IPS-18c (cell line): ENCODE results near the gene PHC2.

ENCODE experiments used
- H3K4me3 ChIP-seq: 2 replicates; pipeline ENCODE4 v1.7.0; 2013; ENCODE audit warnings: low read depth, mild to moderate bottlenecking, low read length, moderate library complexity; ENCODE audit not compliant: insufficient read depth
- H3K9me3 ChIP-seq: one replicate; pipeline ENCODE4 v1.6.1; 2013; ENCODE audit warnings: mild to moderate bottlenecking, low read length, moderate library complexity; ENCODE audit not compliant: control insufficient read depth, insufficient read depth

The PHC2 gene, protein sequence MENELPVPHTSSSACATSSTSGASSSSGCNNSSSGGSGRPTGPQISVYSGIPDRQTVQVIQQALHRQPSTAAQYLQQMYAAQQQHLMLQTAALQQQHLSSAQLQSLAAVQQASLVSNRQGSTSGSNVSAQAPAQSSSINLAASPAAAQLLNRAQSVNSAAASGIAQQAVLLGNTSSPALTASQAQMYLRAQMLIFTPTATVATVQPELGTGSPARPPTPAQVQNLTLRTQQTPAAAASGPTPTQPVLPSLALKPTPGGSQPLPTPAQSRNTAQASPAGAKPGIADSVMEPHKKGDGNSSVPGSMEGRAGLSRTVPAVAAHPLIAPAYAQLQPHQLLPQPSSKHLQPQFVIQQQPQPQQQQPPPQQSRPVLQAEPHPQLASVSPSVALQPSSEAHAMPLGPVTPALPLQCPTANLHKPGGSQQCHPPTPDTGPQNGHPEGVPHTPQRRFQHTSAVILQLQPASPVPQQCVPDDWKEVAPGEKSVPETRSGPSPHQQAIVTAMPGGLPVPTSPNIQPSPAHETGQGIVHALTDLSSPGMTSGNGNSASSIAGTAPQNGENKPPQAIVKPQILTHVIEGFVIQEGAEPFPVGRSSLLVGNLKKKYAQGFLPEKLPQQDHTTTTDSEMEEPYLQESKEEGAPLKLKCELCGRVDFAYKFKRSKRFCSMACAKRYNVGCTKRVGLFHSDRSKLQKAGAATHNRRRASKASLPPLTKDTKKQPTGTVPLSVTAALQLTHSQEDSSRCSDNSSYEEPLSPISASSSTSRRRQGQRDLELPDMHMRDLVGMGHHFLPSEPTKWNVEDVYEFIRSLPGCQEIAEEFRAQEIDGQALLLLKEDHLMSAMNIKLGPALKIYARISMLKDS

GRCh38 chr1:33430692-33431593 is at the start of gene PHC2:
PHC2 (minus strand) TSS chr1:33431095; CDS start chr1:33375539, 55,556 bp downstream.
- no peaks in the 10 kb centered on the region for H3K9me3 ChIP-seq
- peak within 1 kb of the TSS; percentile 58 for H3K4me3 ChIP-seq

DNA sequence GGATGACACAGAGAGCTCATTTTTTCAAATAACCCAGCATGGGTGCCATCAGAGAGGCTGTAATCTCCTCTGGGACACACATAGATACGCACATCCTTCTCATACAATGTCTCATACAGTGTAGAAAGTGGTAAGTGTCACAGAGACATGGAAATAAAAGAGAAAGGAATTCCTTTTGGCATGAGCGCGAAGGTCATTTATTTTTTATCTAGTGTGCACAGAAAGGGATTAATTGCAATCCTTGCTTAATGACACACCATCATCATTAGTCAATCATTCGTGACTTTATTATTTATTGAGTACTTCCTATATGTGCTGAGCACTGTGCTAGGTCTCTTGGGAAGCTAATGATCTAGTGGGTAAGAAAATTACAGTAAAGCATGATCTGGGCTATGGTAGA is 46.6 kb upstream of the PHC2 start:
- no peaks in the 10 kb centered on the region for H3K9me3 ChIP-seq

DNA sequence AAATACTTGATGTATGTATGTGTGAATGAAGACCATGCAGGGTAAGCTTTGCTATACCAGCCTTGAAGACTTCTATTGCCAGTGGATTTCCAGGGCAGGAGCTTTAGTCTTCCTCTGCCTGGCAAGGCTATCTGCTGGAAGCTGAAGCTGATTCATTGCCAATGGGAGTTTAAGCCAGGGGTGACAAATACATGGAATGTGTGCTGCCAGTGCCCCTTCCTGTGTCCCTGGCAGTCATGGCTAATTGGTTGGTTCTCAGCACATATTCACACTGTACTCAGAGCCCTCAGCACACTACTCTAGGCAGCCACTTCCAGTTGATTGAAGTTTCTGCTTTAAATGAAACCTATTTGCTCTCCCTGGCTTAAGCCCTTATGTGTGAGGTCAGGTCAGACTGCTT is 43.0 kb upstream of the PHC2 start:
- Histone ChIP-seq H3K4me3 (no peak overlapping the region), H3K9me3 (no peaks in the 10 kb centered on the region)

More for the DNA sequence above, 46.6 kb upstream of the PHC2 start:
- no peak overlapping the region for H3K4me3 ChIP-seq

GRCh38 chr1:33472269-33472980 is 41.5 kb upstream of the PHC2 start, which contains the start of gene ZSCAN20:
ZSCAN20 (plus strand) TSS chr1:33472645; CDS start chr1:33479289, 6,644 bp downstream.
- H3K9me3 ChIP-seq: no peaks in the 10 kb centered on the region
- H3K4me3 ChIP-seq: peak within 1 kb of the TSS; percentile 73

DNA sequence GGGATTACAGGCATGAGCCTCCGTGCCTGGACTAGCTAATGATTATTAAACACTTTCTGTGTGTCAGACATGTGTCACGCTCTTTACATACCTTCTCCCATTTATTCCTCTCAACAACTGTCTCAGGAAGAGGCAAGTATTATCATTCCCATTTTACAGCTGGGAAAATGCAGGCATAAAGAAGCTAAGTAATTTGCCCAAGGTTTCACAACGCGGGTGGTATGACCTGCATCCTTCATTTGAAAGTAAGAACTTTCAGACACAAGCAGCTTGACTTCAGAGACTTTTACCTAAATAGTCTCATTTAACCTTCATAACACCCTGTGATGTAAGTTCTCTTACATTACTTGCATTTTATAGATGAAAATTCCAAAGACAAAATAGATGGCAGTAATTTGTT is 40.5 kb upstream of the PHC2 start:
- no peaks in the 10 kb centered on the region for H3K9me3 ChIP-seq
- H3K4me3 ChIP-seq: no peak overlapping the region

GRCh38 chr1:33470495-33471012 is 39.7 kb upstream of the PHC2 start:
- no peaks in the 10 kb centered on the region for H3K9me3 ChIP-seq
- H3K4me3 ChIP-seq: no peak overlapping the region

DNA sequence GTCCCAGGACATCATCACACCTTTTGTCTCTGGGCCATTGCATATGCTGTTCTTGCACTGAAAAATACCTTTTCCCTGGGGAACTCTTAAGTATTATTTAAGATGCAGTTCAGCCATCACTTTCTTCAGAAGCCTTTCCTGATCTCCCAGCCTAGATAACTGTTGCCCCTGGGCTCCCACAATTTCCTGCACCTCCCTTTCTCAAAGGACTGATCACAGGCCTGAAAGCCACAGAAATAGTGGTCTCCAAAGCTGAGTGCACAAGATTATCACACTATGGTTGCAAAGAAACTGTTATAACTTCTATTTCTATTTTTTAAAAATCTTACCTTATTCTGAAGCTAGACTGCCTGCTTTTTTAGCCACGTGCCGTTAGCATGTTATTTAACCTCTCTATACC is 38.8 kb upstream of the PHC2 start:
- H3K4me3 ChIP-seq: no peak overlapping the region

DNA sequence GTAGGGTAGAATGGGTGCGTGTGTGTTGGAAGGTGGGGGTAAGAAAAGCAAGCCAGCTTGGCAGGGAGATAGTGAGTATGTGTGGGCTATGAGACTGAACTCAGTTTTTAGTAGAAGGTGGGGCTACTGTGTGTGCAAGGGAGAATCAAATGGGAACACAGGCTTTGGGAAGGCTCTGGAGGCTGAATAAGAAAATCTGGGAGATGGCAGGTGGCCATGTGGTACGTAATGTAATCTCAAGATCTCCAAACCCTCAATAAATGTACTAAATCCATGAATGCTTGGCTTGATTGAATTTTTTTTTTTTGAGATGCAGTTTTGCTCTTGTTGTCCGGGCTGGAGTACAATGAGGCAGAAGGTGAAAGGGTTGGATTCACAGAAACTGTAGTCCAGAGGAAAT is 38.1 kb upstream of the PHC2 start:
- no peaks in the 10 kb centered on the region for H3K9me3 ChIP-seq
- H3K4me3 ChIP-seq: no peak overlapping the region

More for the DNA sequence above, 38.8 kb upstream of the PHC2 start:
- no peaks in the 10 kb centered on the region for H3K9me3 ChIP-seq

GRCh38 chr1:33468531-33468930 is 37.6 kb upstream of the PHC2 start:
- Histone ChIP-seq H3K4me3 (no peak overlapping the region), H3K9me3 (no peaks in the 10 kb centered on the region)

DNA sequence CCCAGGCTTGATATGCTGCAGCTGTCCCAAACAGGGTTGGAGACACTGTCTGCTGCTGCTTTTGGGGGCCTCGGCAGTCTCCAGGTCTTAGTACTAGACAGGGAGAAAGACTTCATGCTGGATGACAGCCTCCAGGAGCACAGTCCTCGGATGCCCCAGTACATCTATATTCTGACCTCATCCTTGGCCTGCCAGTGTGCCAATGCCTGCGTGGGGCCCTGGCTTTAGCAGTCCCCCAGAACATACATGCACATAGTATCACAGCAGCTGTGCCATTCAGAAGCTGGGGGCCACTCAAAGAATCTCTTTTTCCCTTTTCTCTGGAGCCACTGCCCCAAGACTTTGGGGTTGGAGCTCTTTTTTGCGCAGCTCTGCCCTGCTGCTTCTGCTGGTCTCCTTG is 37.1 kb upstream of the PHC2 start:
- Histone ChIP-seq H3K9me3 (no peaks in the 10 kb centered on the region), H3K4me3 (no peak overlapping the region)

DNA sequence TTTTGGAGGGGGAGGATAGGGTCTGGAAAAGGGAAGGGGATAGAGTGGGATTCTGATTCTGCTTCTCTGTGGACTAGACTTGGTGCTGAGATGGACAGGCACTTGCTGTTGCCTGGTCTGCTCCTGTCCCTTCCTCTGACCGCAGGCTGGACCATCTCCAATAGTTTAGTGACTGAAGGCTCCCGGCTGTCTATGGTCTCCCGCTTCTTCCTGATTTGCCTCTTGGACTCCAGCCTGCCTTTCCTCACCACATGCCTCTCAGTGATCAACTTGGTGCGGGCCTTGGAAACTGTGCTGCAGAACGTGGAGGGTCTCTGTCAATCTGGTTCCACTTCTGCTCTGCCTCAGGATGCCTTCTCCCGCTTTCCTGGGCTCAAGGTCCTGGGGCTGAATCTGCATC is 35.3 kb upstream of the PHC2 start:
- Histone ChIP-seq H3K9me3 (no peaks in the 10 kb centered on the region), H3K4me3 (no peak overlapping the region)

- no peak overlapping the region for H3K4me3 ChIP-seq
- no peaks in the 10 kb centered on the region for H3K9me3 ChIP-seq
Observed at GRCh38 chr1:33465316-33465715, 34.4 kb upstream of the PHC2 start.

- no peaks in the 10 kb centered on the region for H3K9me3 ChIP-seq
- no peak overlapping the region for H3K4me3 ChIP-seq
Observed at GRCh38 chr1:33464552-33464951, 33.7 kb upstream of the PHC2 start.

DNA sequence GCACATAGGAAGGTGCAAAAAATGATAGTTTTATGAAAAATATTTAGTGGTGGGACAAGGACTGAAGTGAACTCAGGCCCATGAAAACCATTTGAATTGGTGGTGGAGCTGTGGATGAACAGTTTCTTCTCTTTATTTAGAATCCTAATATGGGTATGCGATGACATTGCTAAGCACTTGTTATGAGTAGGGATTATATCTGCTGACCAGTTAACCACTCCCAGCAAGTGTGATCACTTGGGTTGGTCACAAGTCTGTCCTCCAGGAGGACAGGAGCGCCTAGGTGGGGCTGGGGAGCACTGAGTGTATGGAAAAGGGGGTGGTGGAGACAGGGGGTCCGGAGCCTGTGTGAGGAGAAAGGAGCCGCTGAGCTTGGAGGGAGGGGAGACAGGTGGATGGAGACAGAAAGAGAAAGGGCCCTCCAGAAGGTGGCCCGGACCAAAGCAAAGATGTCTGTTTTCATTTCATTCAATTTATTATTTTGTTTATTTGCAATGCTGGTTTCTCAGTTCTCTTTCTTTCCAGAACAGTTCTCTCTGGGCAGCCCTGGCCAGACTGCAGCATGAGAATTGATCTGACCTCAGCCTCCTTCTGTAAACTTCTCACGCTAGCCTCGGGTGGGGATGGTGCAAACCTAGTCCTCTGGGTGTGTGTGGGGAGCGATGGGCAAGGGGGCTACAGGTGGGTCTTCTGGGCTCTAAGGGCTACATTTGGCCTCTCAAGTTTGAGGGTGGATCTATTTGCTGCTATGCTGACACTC is 31.7 kb upstream of the PHC2 start:
- Histone ChIP-seq H3K9me3 (no peaks in the 10 kb centered on the region), H3K4me3 (no peak overlapping the region)

- Histone ChIP-seq H3K9me3 (no peaks in the 10 kb centered on the region), H3K4me3 (no peak overlapping the region)
Observed at GRCh38 chr1:33460947-33461629, 30.2 kb upstream of the PHC2 start.
